Measurements from ENCODE around the gene LNP1.

The LNP1 gene

GRCh38 chr3:100374521-100374920 lies 26.8 kb upstream of the LNP1 start:
- Histone ChIP-seq H3K27ac (no peak overlapping the region), H3K4me2 (no peak overlapping the region), H3K4me3 (IDR thresholded peaks at IDR 0.05; ENCODE audit: insufficient read depth, low read depth, low read length) (no peak overlapping the region), H3K4me1 (ENCODE audit: low read depth, poor library complexity, severe bottlenecking) (no peaks in the 10 kb centered on the region), H3K9ac (no peak overlapping the region), H3K79me2 (ENCODE audit: insufficient read depth, low read depth) (no peaks in the 10 kb centered on the region), H2AFZ (ENCODE audit: low read depth) (no peak overlapping the region), H3K27me3 (ENCODE audit: insufficient read depth, low read depth) (no peaks in the 10 kb centered on the region), H3K36me3 (ENCODE audit: insufficient read depth) (no peaks in the 10 kb centered on the region; the same call in 1 of the 2 replicates), H4K20me1 (ENCODE audit: insufficient read depth) (no peaks in the 10 kb centered on the region)
- TF ChIP-seq CTCF (conservative IDR thresholded peaks at IDR 0.05; ENCODE audit: low read depth, low read length), result no peak

- no peaks in the 10 kb centered on the region for H3K4me1 ChIP-seq (ENCODE audit: low read depth, poor library complexity, severe bottlenecking)
- H3K4me2 ChIP-seq, result no peak overlapping the region
- no peak for TF ChIP-seq CTCF (conservative IDR thresholded peaks at IDR 0.05; ENCODE audit: low read depth, low read length)
- no peak overlapping the region for H2AFZ ChIP-seq (ENCODE audit: low read depth)
- no peaks in the 10 kb centered on the region; the same call in 1 of the 2 replicates for H3K36me3 ChIP-seq (ENCODE audit: insufficient read depth)
- no peak overlapping the region for H3K9ac ChIP-seq
- H3K27ac ChIP-seq, result no peak overlapping the region
- H3K27me3 ChIP-seq (ENCODE audit: insufficient read depth, low read depth), result no peaks in the 10 kb centered on the region
- H3K4me3 ChIP-seq (IDR thresholded peaks at IDR 0.05; ENCODE audit: insufficient read depth, low read depth, low read length), result no peak overlapping the region
- no peaks in the 10 kb centered on the region for H3K79me2 ChIP-seq (ENCODE audit: insufficient read depth, low read depth)
- no peaks in the 10 kb centered on the region for H4K20me1 ChIP-seq (ENCODE audit: insufficient read depth)
These were observed 25.0 kb upstream of the LNP1 start for GRCh38 chr3:100376301-100376700.

- H3K36me3 ChIP-seq (ENCODE audit: insufficient read depth), result peaks cover 3% of the 10 kb centered on the region; the same call in 1 of the 2 replicates
These were observed 16.4 kb upstream of the LNP1 start for GRCh38 chr3:100384733-100385525.

GRCh38 chr3:100386437-100387074 lies 14.8 kb upstream of the LNP1 start:
- Histone ChIP-seq H3K4me3 (IDR thresholded peaks at IDR 0.05; ENCODE audit: insufficient read depth, low read depth, low read length) (no peak overlapping the region), H4K20me1 (ENCODE audit: insufficient read depth) (peaks cover 3% of the 10 kb centered on the region; the same call in 1 of the 2 replicates), H3K4me2 (no peak overlapping the region), H3K36me3 (ENCODE audit: insufficient read depth) (peaks cover 3% of the 10 kb centered on the region; the same call in 1 of the 2 replicates), H3K4me1 (ENCODE audit: low read depth, poor library complexity, severe bottlenecking) (no peaks in the 10 kb centered on the region), H3K27ac (no peak overlapping the region), H3K79me2 (ENCODE audit: insufficient read depth, low read depth) (peaks cover 50% of the 10 kb centered on the region), H2AFZ (ENCODE audit: low read depth) (no peak overlapping the region), H3K9ac (no peak overlapping the region), H3K27me3 (ENCODE audit: insufficient read depth, low read depth) (no peaks in the 10 kb centered on the region)
- TF ChIP-seq CTCF (conservative IDR thresholded peaks at IDR 0.05; ENCODE audit: low read depth, low read length), result no peak

More at GRCh38 chr3:100384733-100385525, 16.4 kb upstream of the LNP1 start:
- Histone ChIP-seq H3K4me3 (IDR thresholded peaks at IDR 0.05; ENCODE audit: insufficient read depth, low read depth, low read length) (no peak overlapping the region), H3K9ac (no peak overlapping the region), H4K20me1 (ENCODE audit: insufficient read depth) (peaks cover 3% of the 10 kb centered on the region; the same call in 1 of the 2 replicates), H3K27me3 (ENCODE audit: insufficient read depth, low read depth) (no peaks in the 10 kb centered on the region), H3K4me1 (ENCODE audit: low read depth, poor library complexity, severe bottlenecking) (no peaks in the 10 kb centered on the region), H3K4me2 (no peak overlapping the region), H2AFZ (ENCODE audit: low read depth) (no peak overlapping the region), H3K79me2 (ENCODE audit: insufficient read depth, low read depth) (peaks cover 33% of the 10 kb centered on the region), H3K27ac (no peak overlapping the region)
- no peak for TF ChIP-seq CTCF (conservative IDR thresholded peaks at IDR 0.05; ENCODE audit: low read depth, low read length)
